Stimulated activated CD4-positive, alpha-beta T cell treated with anti-CD3 and anti-CD28 coated beads, Interleukin-1b, Interleukin-23, amount 100 ng/mL, for 1 hour (primary cell): ENCODE results near the gene BLMH.
A peak's percentile ranks its signal among the peaks of the same experiment; 100 is the strongest.

Experiments
- DNase-seq, 2 donors: peaks; one replicate each; pipeline ENCODE4 v3.0.0-alpha.2; 2020; ENCODE audit warnings: low read depth in 2 of 2

BLMH gene

GRCh38 chr17:30291543-30292285 lies at the start of gene BLMH:
Gene BLMH, minus strand, starts transcription at chr17:30291944. Its CDS starts 125 bp downstream, at chr17:30291819.
- peak; percentile 47 to 81 for DNase-seq

- DNase-seq: no peak
Observed at GRCh38 chr17:30340801-30341356, 49.1 kb upstream of the BLMH start.

DNA sequence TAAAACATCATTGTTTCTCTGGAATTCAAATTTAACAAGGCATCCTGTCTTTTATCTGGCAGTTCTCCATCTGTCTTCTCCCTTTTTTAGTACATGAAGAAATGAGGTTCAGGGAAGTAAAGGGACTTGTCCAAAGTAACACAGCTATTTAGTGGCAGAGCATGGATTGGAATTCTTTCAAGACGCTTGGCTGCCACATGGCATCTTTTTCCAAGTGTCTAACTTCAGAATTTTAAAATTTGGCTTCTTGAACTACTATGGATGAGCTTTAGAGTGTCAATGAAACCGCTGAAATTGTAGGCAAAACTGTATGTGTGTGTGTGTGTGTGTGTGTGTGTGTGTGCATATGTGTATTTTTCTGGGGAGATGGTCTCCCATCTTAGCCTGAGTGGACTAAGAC lies 47.3 kb upstream of the BLMH start:
- DNase-seq: no peak

DNA sequence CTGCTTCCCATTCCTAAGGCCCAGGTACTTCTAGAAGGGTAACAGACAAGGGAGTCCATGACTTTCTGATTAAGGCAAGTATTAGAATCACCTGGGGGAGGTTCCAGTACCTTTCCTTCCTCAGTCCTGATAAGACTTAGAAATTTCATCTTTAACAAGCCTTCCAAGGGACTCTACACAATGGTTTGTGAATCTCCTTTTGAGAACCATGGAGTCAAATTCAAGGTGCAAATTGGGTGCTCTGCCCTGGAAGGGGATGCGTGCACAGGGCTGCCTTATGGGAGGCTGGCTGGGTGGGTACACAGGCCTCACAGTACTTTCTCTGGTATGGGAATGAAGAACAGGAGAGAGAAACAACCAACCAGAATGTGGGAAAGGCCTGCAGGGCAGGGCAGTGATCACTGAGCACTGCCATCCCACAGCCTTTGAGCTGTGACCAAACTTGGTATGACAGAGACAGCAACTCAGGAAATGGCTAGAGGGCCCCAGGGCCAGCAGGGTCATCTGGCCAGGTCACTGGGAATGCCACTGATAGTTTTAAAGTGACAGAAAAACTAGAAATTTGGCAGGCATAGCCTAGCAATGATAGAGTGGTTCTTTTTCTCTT lies 45.8 kb upstream of the BLMH start:
- DNase-seq: no peak

DNA sequence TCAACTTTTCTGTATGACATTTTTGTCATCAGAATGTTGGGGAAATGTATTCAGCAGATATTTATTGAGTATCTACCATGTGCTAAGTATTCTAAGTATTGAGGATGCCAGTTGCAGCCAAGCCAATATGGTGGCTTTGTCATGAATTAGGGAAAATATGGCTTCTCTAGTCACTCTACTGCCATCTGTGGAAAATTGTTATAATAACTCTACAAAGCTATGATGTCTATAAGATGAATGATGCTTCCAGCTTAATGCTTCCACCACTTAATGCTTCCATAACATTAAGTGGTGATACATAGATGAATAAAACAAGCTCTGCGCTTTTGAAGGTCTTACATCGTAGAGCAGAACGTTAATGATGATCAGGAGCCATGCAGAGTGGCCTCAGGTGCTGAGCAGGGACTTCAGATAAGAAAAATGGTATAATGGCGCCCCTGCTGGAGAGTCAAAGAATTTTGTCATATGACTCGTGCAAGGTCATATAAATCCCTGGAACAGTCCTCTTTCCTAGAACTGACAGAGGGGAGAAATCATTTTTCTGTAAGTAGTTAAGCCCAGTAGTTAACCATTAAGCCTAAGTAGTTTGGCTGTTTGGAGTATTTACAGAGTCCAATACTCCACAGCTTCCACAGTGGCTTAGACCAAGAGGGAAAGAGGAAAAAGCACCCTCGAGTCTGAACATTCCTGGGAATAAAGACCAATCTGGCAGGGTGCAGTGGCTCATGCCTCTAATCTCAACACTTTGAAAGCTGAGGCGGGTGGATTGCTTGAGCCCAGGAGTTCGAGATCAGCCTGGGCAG lies 44.8 kb upstream of the BLMH start:
- DNase-seq: peak; percentile 24 to 29

- DNase-seq: no peak
Observed at GRCh38 chr17:30334421-30334820, 42.7 kb upstream of the BLMH start.

DNA sequence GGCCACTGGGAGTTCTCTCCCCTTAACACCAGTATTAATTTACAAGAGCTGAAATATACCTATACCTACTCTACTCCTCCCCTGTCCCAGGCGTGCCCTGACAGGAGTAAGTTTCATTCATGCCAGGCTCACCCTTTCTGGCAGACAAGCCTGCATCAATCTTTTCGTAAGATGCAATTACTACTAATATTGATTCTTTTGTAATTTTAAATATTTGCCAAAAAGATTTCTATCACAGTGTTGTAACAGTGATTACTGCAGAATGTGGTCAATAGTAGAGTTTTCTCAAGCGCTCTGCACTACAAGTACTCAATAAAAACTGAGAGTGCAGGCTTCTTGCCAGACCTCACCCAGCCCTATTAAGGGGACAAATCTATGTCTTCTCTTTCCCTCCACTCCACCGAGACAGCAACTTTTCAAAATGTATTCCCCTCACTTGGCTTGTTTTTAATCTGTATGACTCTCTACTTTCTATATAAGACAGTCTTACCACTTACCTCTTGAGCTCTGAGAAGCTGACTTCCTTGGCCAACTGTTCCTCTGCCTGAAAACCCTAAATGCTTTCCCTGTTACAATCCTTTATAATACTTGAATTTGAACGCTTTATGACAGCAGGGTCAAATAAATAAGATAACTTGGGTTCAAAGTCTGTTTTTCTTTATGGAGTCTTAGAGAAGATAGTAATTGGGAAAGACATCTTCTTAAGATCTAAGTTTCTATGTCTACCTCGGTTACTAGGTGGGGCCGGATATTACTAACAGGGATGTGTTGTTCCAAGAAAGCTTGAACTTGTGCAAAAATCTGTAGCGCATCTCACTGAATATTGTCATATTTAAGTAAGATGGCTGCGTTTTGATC lies 42.0 kb upstream of the BLMH start, which contains the start of gene TMIGD1:
Gene TMIGD1, minus strand, starts transcription at position 555 of the 858 bp plus-strand sequence. CDS start 1,924 bp downstream, outside the sequence.
- no peak for DNase-seq

DNA sequence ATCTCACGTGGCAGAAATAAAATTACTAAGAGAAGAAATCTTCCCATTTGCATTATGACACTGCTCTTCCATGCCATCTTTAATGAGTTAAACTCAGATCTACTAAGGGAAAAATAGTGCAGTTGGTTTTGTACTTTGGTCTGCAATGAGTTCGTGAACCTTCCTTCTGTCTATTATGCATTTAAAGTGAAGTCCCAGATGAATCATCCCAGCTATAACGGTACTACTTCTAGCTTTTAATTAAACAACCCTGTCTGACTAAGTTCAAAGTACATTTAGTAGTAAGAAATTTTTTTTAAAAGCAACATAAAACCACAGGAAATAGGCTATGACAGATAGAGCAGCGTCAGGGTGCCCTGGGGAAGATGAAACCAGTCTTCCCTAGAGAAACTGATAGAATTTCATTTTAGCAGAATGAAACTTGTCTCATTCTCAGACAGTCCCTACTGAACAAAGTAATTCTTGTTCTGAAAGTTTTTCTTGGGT lies 40.4 kb upstream of the BLMH start:
- DNase-seq: peak in 1 of 2 donors; percentile 14

GRCh38 chr17:30326809-30327208 lies 35.1 kb upstream of the BLMH start:
- DNase-seq: no peak

GRCh38 chr17:30324723-30325122 lies 33.0 kb upstream of the BLMH start:
- no peak for DNase-seq

DNA sequence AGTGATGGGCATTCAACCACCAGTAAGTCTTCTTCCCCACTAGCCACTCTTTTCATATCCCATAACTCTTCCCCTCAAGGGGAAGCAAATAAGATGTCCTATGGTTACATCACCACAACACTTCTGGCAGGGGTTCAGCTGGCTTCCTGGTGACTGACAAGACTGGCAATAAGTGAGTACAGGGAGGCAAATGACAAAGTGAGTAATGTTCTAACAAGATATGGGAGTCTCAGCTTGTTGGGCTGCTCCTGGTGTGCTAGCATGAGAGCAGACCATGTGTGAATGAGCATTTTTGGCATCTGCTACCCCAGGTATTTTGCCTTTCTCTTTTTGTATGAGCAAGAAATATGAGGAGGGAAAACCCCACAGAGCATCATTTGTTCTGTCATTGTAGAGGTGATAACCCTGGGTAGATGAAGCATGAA lies 32.2 kb upstream of the BLMH start:
- no peak for DNase-seq

- DNase-seq: peak in 1 of 2 donors; percentile 11
Observed at GRCh38 chr17:30323262-30323894, 31.6 kb upstream of the BLMH start.

GRCh38 chr17:30321314-30321713 lies 29.6 kb upstream of the BLMH start:
- DNase-seq: no peak

GRCh38 chr17:30318155-30318554 lies 26.4 kb upstream of the BLMH start:
- no peak for DNase-seq

GRCh38 chr17:30316736-30317135 lies 25.0 kb upstream of the BLMH start:
- DNase-seq: no peak

DNA sequence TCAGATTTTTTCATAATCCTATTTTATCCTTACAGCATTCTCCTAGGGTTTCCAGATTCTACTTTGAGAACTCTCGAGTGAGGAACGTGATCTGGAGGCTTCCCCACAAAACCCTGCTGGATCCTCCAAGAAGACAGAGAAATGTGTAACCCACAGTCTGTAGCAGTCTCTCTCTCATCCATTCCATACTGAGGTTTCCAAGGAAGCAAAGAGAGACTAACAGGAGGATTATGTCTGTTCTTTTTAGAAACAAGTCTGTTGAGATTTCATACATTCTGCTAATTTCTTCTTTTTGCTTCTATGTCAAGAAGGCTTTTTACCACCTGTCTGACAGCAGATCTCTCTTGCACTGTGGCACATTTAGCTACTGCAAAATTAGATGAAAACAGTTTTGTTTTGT lies 23.4 kb upstream of the BLMH start:
- DNase-seq: no peak

DNA sequence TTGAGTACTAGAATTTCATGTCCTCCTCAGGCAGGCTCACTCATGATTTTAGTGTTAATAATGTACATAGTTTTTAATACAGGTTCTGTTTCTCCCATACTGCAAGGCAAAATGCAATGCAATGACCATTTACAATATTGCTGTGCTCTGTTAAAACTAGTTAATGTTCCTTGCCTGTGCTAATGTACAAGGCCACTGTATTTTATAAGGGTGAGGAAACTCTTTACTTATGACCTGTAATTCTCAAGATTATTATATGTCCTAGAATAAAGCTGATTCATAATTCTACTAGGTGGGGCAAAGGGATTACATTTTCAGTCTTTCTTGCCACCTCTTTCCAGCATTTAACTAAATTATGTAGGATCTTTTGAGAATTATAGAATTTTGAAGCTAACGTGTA lies 22.7 kb upstream of the BLMH start:
- DNase-seq: no peak

DNA sequence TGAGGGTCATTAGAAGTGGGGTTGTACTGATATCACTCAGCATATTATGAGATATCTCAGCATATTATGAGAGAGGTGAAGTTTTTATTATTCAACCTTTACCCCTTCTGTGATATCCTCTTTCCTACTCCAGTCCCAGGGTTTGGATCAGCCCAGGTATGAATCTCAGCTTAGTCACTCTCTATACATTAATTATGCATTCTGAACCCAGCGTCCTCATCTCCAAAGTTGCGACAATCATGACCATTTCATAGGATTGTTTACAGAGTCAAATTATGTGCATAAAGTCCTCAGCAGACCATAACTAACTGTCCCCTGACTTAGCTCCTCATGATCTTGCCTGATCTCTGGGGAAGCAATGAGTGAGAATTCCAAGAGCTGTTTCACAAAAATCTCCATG lies 20.5 kb upstream of the BLMH start:
- DNase-seq: no peak

DNA sequence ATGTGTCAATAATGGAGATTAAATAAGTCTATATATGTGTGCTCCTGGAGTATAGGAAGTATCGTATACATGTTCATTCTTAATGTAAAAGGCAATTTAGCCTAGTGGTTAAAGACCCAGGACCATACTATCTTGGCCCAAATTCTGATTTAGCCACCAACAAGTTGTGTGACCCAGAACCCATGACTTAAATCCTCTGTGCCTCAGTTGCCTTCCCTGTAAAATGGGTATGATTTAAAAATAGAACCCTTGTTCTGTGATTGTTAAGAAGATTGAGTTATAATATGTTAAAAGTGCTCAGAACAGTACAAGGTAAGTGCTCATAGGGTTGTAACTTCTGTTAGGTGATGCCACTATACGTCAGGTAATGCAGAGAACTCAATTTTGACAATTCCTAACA lies 18.8 kb upstream of the BLMH start:
- DNase-seq: no peak

DNA sequence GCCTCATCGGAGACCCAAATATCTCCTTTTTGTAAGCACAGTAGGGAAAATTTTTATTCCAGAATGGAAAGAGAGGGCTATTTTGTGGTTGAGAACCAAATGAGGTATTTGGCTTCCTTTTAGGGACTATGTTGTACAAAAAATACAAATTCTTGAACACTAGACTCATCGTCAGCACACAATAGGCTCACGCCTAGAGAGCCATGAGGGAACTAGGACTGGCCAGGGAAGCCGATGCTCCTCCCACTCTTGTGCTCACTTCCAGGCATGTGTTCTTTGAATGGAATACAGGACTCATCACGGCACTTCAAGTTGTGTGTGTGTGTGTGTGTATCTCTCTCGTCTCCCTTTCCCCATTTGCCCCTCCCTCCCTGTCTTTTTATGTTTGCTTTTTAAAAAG lies 17.8 kb upstream of the BLMH start:
- DNase-seq: no peak

DNA sequence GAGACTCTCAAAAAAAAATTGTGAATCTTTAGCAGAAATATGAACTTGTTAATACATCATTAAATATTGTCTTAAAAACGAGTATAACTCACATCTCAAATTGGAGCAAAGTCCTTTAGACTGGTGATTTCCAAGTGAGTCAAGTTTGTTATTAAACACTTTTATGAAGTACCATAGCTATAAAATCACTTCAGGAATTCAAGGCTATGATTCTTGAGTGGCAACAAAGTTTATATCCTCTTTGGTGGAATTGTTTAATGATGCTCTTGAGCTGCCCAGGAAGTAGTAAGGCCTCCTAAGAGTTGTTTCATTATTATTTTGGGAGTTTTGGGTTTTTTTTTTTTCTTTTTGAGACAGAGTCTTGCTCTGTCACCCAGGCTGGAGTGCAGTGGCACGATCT lies 16.7 kb upstream of the BLMH start:
- no peak for DNase-seq
